EH (cell line): ENCODE data around the gene CUL9.

ENCODE experiments used
- DNase-seq: peaks from one replicate; pipeline ENCODE4 v3.0.0-alpha.2; 2015; ENCODE audit warnings: low read depth

Gene CUL9

GRCh38 chr6:43173591-43174262 lies 8.3 kb upstream of the CUL9 start:
- DNase-seq: peak; percentile 29

GRCh38 chr6:43174263-43175112 lies 7.5 kb upstream of the CUL9 start:
- peak; percentile 100 for DNase-seq

DNA sequence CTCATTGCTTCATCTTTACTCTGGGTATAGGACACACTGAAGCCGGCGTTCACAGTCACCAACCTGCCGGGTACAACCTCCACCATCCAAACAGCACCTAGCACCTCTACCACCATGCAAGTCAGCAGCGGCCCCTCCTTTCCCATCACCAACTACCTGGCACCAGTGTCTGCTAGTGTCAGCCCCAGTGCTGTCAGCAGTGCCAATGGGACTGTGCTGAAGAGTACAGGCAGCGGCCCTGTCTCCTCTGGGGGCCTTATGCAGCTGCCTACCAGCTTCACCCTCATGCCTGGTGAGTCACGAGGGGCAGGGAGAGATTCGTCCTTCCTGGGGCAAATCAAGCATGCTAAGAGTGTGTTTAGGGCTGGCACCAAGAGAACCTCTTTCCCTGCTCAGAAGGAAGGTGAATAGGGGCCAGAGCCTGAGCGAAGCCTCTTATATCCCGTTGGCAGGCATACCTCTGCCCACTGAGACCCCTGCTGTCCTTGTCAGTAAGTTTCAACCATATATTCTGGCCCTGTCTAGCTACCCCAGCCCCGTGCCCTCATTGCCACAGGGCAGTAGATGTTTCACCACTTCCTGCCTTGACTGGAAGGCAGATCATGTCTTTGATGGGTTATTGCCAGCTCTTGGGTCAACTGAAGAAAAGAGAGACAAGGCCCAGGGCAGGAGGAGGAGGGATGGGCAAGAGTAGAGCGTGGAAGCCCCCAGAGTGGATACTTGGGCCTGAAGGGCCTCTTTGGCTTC lies 6.1 kb upstream of the CUL9 start:
- DNase-seq: peak; percentile 9

DNA sequence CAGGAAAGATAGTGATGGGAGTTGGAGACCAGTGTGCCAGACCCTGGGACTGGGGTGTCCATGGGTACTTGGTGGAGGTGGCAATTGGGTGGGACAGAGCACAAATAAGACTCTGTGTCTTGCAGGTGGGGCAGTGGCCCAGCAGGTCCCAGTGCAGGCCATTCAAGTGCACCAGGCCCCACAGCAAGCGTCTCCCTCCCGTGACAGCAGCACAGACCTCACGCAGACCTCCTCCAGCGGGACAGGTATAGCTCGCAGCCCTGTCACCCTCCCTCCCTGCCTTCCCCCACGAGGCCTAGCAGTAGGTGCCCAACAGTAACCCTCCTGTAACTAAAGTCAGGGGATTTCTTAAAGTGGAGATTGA lies 5.6 kb upstream of the CUL9 start:
- no peak for DNase-seq

DNA sequence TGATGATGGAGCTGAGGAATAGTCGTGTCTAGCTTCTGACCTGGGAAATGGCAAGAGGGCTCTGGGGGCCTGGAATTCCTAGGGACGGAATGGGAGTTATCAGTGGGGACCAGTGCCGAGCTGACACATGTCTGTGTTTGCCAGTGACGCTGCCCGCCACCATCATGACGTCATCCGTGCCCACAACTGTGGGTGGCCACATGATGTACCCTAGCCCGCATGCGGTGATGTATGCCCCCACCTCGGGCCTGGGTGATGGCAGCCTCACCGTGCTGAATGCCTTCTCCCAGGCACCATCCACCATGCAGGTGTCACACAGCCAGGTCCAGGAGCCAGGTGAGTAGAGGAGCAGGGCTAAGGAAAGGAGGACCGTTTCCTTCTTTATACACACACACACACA lies 3.8 kb upstream of the CUL9 start:
- DNase-seq: no peak

DNA sequence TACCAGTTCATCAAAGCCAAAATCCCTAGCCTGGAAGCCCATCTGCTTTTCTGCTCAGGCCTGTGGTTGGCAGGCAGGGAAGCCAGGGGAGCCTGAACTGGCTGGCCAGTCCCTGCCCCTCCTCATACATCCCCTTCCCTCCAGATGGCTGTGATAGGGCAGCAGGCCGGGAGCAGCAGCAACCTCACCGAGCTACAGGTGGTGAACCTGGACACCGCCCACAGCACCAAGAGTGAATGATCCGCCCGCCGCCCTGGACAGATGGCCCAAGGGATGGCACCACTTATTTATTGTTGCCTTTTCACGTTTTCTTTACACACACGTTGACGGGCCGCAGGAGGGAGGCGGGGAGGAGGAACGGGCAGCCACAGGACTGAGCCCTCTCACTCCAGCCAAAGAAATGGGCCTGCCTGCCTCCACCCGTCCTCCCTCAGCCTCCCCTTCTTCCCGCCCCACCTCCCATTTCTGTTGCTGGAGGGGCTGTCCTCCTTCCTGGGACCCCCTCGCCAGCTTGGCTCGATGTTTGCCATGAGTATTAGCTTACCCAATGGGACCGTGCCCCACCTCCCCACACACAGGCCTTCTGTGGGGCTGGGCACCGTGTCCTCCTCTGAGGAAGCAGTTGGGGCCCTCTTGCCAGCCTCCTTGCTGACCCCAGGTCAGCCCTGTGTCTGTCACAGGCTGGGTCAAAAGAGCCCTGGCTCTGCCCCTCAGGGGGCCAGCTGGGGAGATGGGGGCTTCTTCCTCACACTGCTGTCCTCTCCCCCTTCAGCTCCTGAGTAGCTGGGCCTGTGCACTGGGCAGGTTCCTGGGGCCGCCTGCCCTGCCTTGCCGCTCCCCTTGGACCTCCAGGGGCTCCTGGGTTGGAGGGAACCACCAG lies 2.8 kb upstream of the CUL9 start:
- no peak for DNase-seq

GRCh38 chr6:43180058-43180457 lies 1.9 kb upstream of the CUL9 start:
- DNase-seq: no peak

GRCh38 chr6:43180985-43181384 lies 1.0 kb upstream of the CUL9 start:
- DNase-seq: peak; percentile 19

GRCh38 chr6:43181621-43181941 lies 415 bp upstream of the CUL9 start:
- DNase-seq: no peak

DNA sequence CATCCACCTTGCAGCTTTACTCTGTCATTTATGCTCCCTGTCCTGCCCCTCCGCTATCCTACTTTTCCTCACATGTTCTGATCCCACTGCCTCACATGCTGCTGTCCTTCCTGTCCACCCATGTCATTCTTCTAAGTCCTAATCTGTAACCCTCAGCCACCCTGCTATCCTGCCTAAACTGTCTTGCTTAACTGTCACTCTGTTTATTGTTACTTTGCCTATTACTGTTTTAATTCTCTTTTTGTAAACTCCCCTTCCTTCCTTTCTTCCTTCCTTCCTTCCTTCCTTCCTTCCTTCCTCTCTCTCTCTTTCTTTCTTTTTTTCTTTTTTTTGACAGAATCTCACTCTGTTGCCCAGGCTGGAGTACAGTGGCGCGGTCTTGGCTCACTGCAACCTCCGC lies 1.4 kb downstream of the CUL9 start:
- DNase-seq: no peak

GRCh38 chr6:43184268-43184985 lies 2.4 kb downstream of the CUL9 start:
- DNase-seq: no peak

- DNase-seq: no peak
Measured at GRCh38 chr6:43185391-43185985, 3.5 kb downstream of the CUL9 start.

GRCh38 chr6:43186019-43186418 lies 4.0 kb downstream of the CUL9 start:
- no peak for DNase-seq

- no peak for DNase-seq
Measured at GRCh38 chr6:43186706-43187105, 4.7 kb downstream of the CUL9 start.

DNA sequence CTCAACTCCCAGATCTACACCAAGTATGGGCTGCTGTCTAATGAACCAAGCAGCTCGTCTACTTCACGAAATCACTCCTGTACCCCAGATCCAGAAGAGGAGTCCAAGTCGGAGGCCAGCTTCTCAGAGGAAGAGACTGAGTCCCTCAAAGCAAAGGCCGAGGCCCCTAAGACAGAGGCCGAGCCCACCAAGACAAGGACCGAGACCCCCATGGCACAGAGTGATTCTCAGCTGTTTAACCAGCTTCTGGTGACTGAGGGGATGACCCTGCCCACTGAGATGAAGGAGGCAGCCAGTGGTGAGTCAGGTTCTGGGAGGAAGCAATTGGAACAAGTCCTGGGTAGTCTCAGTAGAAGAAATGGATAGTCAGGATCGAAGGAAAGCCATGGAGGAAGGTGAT lies 5.8 kb downstream of the CUL9 start:
- no peak for DNase-seq

DNA sequence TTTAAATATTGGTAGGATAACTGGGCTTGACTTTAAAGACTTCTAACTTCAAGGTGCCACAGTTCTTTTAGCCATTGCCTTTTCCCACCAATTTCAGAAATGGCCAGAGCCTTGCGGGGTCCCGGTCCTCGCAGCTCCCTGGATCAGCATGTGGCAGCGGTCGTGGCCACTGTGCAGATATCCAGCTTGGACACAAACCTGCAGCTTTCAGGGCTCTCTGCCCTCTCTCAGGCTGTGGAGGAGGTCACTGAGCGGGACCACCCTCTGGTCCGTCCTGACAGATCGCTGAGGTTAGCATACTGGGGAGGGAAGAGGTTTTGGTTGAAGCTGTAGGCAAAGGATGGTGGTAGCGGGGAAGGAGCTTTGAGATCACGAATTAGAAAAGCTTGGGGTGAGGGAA lies 6.4 kb downstream of the CUL9 start:
- no peak for DNase-seq

GRCh38 chr6:43189776-43190304 lies 7.8 kb downstream of the CUL9 start:
- no peak for DNase-seq

GRCh38 chr6:43192911-43193310 lies 10.9 kb downstream of the CUL9 start:
- no peak for DNase-seq

DNA sequence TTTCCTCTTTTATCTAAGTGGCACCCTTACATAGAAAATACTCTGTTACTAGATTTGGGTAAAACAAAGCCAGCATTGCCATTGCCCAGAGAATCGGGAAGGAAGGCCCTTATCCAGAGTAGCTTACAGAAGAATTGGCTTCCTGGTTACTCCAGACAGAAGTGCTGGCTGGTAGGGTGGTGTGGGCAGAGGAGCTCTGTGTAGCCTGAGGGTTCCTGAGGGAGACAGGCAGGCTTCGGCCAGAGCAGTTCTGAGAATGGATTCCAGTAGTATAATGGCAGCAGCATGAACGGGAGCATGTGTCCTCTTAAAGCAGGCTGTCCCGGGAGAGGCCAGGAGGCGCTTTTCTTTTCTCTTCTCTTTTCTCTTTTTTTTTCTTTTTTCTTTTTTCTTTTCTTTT lies 11.9 kb downstream of the CUL9 start:
- DNase-seq: no peak

DNA sequence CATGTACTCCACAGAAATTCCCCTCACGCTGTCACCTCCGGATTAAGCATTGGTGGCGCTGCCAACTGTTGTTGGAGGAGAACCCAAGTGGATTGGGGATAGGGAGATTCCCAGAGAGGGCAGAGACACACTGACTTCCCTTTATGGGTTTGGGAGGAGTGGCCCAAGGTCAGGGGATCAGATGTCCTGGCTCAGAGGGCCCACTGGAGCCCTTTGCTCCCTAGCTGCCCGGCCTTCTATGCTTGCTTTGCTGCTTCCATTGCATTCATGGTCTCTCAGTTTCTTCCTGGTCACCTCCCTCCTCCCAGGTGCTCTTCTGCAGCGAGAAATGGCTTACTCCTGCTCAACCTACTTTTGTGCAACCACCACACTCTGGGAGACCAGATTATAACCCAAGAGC lies 14.3 kb downstream of the CUL9 start:
- DNase-seq: no peak

DNA sequence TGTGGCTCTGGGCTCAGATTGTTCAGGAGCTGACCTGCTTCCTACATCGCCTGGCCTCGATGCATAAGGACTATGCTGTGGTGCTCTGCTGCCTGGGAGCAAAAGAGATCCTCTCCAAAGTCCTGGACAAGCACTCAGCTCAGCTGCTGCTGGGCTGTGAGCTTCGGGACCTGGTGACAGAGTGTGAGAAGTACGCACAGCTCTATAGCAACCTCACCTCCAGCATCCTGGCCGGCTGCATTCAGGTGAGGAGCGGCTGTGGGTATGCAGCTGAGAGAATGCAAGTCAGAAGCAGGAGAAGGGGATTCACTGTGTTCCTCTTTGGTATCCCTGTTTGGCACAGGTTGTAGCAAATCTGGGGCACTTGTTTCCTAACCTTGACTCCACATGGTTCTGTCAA lies 17.9 kb downstream of the CUL9 start:
- no peak for DNase-seq
